Measurements from ENCODE around the gene PPM1M.

- no peak for TF ChIP-seq NFIC (IDR thresholded peaks at IDR 0.05)
- TF ChIP-seq CEBPB (IDR thresholded peaks at IDR 0.05) = no peak
Observed at GRCh38 chr3:52298149-52299098, 52.9 kb downstream of the PPM1M start.

All from Ishikawa (cell line).